Endothelial cell of umbilical vein (primary cell): ENCODE results near the gene CAPNS2. TPM values are rescaled to one million over a fixed set of nuclear protein-coding genes. Genes with fewer than 3 reads are reported as not detected.

Experiments
- BruUV-seq: library from RNA; stranded (reverse); fragments of 400-500 nt; replicated peaks from 2 replicates; lab custom pipeline; 2021; lab: Mats Ljungman, UMichigan
- CTCF ChIA-PET: fragments of 300-600, 350-600 bp; sonication (Branson Sonifier 250); formaldehyde crosslinking; loops from one replicate; lab custom pipeline; 2021; ENCODE audit warnings: antibody characterized with exemption, inconsistent platforms; lab: Charles Lee
- POLR2A ChIA-PET: fragments of 300-600, 350-600 bp; sonication (Branson Sonifier 250); formaldehyde crosslinking; loops from one replicate; lab custom pipeline; 2021; ENCODE audit warnings: antibody characterized with exemption, inconsistent platforms; lab: Charles Lee
- DNase-seq: peaks from one replicate; pipeline ENCODE4 v3.0.0-alpha.2; 2011; ENCODE audit warnings: low read depth, low spot score
- FAIRE-seq: peaks from 2 replicates; lab custom pipeline; 2011; peaks lifted over from hg19 to GRCh38; lab: Jason Lieb, UNC
- H2AFZ ChIP-seq: 2 replicates; pipeline ENCODE4 v1.6.0; 2012; ENCODE audit warnings: low read depth, low read length, control low read depth, inconsistent platforms
- H3K27ac ChIP-seq: 2 replicates; pipeline ENCODE4 v1.5.1; 2011; ENCODE audit warnings: low read depth, mild to moderate bottlenecking, control low read depth, low read length, moderate library complexity; ENCODE audit not compliant: insufficient read depth
- H3K27me3 ChIP-seq, 2 experiments: 2 replicates each; pipeline versions ENCODE4 v1.6.0 to v1.6.1; 2011; ENCODE audit warnings: low read length in 2 of 2, mixed read lengths in 1 of 2; ENCODE audit not compliant: control insufficient read depth in 2 of 2, insufficient read depth in 2 of 2
- H3K36me3 ChIP-seq, 2 experiments: 2 replicates in 1 of 2; 3 replicates in 1 of 2; pipeline ENCODE4 v1.5.1; 2011; ENCODE audit warnings: low read length in 2 of 2, mild to moderate bottlenecking in 1 of 2, moderate library complexity in 1 of 2; ENCODE audit not compliant: control insufficient read depth in 2 of 2, insufficient read depth in 2 of 2; ENCODE audit errors: extremely low read depth in 1 of 2
- H3K4me1 ChIP-seq: 3 replicates; pipeline ENCODE4 v1.5.1; 2011; ENCODE audit warnings: mild to moderate bottlenecking, low read length; ENCODE audit not compliant: control insufficient read depth, insufficient read depth; ENCODE audit errors: extremely low read depth
- H3K4me2 ChIP-seq: 2 replicates; pipeline ENCODE4 v1.6.1; 2011; ENCODE audit warnings: low read length, control low read depth, mixed read lengths; ENCODE audit not compliant: insufficient read depth
- H3K4me3 ChIP-seq, 3 experiments: fragments of 200-600 bp in 1 of 3; sonication (generic), shearing (Covaris generic) in 1 of 3; replicated peaks in 1 of 3; 2 replicates each; pipeline ENCODE4 v1.5.1; 2011 to 2016; ENCODE audit warnings: control low read depth in 3 of 3, low read length in 3 of 3, mild to moderate bottlenecking in 2 of 3, inconsistent platforms in 1 of 3, low read depth in 1 of 3, moderate library complexity in 1 of 3; ENCODE audit not compliant: insufficient read depth in 1 of 3
- H3K79me2 ChIP-seq: 2 replicates; pipeline ENCODE4 v1.6.0; 2012; ENCODE audit warnings: low read length, inconsistent platforms; ENCODE audit not compliant: control insufficient read depth, insufficient read depth
- H3K9ac ChIP-seq: replicated peaks from 2 replicates; pipeline ENCODE3; 2011; ENCODE audit warnings: low read length, control low read depth; ENCODE audit not compliant: insufficient read depth; ENCODE audit errors: extremely low read depth
- H3K9me1 ChIP-seq: replicated peaks from 3 replicates; pipeline ENCODE4 v1.6.0; 2011; ENCODE audit warnings: mild to moderate bottlenecking, low read length; ENCODE audit not compliant: control insufficient read depth, insufficient read depth; ENCODE audit errors: extremely low read depth
- H3K9me3 ChIP-seq: replicated peaks from 2 replicates; pipeline ENCODE4 v1.5.1; 2012; ENCODE audit warnings: low read length, inconsistent platforms; ENCODE audit not compliant: control insufficient read depth, insufficient read depth
- H4K20me1 ChIP-seq: replicated peaks from 2 replicates; pipeline ENCODE3; 2011; ENCODE audit warnings: mild to moderate bottlenecking, low read length; ENCODE audit not compliant: control insufficient read depth, insufficient read depth; ENCODE audit errors: extremely low read depth
- EZH2 ChIP-seq: IDR thresholded peaks from 2 replicates; pipeline ENCODE4 v1.6.1; 2012; ENCODE audit warnings: borderline replicate concordance, low read depth, mild to moderate bottlenecking, moderate library complexity, low read length, inconsistent platforms; ENCODE audit not compliant: severe bottlenecking
- FOS ChIP-seq: IDR thresholded peaks from 2 replicates; pipeline ENCODE4 v1.6.1; 2011; ENCODE audit warnings: mild to moderate bottlenecking, low read length, moderate library complexity, borderline replicate concordance; ENCODE audit not compliant: insufficient read depth
- GATA2 ChIP-seq: IDR thresholded peaks from 2 replicates; pipeline ENCODE4 v1.7.0; 2011; ENCODE audit warnings: low read depth, mild to moderate bottlenecking, moderate library complexity, mixed read lengths, low read length; ENCODE audit not compliant: insufficient read length, insufficient read depth
- JUN ChIP-seq: IDR thresholded peaks from 2 replicates; pipeline ENCODE4 v1.6.1; 2011; ENCODE audit warnings: borderline replicate concordance, low read depth; ENCODE audit not compliant: insufficient read length, insufficient read depth
- MYC ChIP-seq: IDR thresholded peaks from one replicate; pipeline ENCODE4 v1.6.1; 2011; ENCODE audit warnings: mild to moderate bottlenecking, low read depth, low read length
- POLR2A ChIP-seq: IDR thresholded peaks from 2 replicates; pipeline ENCODE4 v1.6.1; 2012; ENCODE audit warnings: low read depth, mild to moderate bottlenecking, control low read depth, low read length
- POLR2AphosphoS5 ChIP-seq: IDR thresholded peaks from 2 replicates; pipeline ENCODE4 v1.6.1; 2012; ENCODE audit warnings: low read depth, mild to moderate bottlenecking, control low read depth, low read length, moderate library complexity; ENCODE audit not compliant: insufficient read depth
- dilution Hi-C: fragments of 300-500 bp; cut with MboI; formaldehyde crosslinking; loops from one replicate; pipeline ENCODE4 v1.15.0; 2019; ENCODE audit warnings: low sequenced_read_pairs; ENCODE audit not compliant: extremely low pct_ligation_motif_present
- intact Hi-C: fragments of 100-400 bp; cut with micrococcal nuclease; formaldehyde crosslinking; loops from one replicate; pipeline ENCODE4 v1.10.0; 2022
- polyA plus RNA-seq, 4 experiments: library from polyadenylated mRNA; depleted of rRNA in 3 of 4; stranded (reverse) in 3 of 4; unstranded in 1 of 4; fragments of >200 nt; gene quantifications; 2 replicates each; pipeline versions ENCODE4 v1.2.1 to v1.2.3, GENCODE V29; 2011 to 2012; ENCODE audit warnings: missing spikeins in 1 of 4
- total RNA-seq: library from RNA; stranded (reverse); gene quantifications from 2 replicates; pipeline ENCODE4 v1.2.3, GENCODE V29; 2021
- TF ChIP-seq, protein P1 (sequence below): IDR thresholded peaks from 2 replicates; pipeline ENCODE4 v1.6.1; 2011; ENCODE audit not compliant: insufficient read depth, insufficient read length
- TF ChIP-seq, protein P2 (sequence below), 2 donors: IDR thresholded peaks; 1 replicate in 1 of 2; 2 replicates in 1 of 2; pipeline ENCODE4 v1.5.1; 2011; ENCODE audit warnings: low read length in 2 of 2, mild to moderate bottlenecking in 2 of 2, moderate library complexity in 2 of 2, control low read depth in 1 of 2, inconsistent platforms in 1 of 2, low read depth in 1 of 2; ENCODE audit not compliant: insufficient read depth in 1 of 2; ENCODE audit errors: extremely low read depth in 1 of 2

The CAPNS2 gene
- total and polyA plus RNA-seq, 2 donors (not counting 3 experiments of a cell fraction or from before 2014, with no cell fraction given): 1.4 to 3.2 TPM

DNA sequence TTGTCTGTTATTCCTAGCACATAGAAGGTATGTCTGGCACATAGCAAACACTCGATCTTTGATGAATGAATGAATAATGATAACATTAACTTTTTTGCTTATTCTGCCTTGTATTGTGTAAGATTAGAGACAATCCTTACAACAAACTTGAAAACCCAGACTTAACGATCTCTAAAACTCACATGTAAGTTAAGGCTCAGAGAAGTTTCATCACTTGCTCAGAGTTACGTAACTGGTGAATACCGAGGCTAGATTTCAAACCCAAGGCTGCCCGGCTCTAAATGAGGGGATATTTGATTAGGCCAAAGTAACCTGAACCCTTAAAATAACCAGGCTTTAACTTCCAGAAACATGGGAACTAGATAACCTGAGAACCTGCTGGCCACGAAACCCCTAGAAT lies 22.3 kb downstream of the CAPNS2 start:
- TF ChIP-seq GATA2 (no peak), EZH2 (no peak), POLR2AphosphoS5 (no peak), POLR2A (no peak), FOS (no peak), JUN (no peak), MYC (no peak)
- TF ChIP-seq, protein P1, sequence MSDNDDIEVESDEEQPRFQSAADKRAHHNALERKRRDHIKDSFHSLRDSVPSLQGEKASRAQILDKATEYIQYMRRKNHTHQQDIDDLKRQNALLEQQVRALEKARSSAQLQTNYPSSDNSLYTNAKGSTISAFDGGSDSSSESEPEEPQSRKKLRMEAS: no peak
- TF ChIP-seq, protein P2, sequence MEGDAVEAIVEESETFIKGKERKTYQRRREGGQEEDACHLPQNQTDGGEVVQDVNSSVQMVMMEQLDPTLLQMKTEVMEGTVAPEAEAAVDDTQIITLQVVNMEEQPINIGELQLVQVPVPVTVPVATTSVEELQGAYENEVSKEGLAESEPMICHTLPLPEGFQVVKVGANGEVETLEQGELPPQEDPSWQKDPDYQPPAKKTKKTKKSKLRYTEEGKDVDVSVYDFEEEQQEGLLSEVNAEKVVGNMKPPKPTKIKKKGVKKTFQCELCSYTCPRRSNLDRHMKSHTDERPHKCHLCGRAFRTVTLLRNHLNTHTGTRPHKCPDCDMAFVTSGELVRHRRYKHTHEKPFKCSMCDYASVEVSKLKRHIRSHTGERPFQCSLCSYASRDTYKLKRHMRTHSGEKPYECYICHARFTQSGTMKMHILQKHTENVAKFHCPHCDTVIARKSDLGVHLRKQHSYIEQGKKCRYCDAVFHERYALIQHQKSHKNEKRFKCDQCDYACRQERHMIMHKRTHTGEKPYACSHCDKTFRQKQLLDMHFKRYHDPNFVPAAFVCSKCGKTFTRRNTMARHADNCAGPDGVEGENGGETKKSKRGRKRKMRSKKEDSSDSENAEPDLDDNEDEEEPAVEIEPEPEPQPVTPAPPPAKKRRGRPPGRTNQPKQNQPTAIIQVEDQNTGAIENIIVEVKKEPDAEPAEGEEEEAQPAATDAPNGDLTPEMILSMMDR (IDR thresholded peaks at IDR 0.05; ENCODE audit: extremely low read depth in 1 of 2, insufficient read depth in 1 of 2, low read depth in 1 of 2, low read length in 2 of 2): no peak
- Histone ChIP-seq H3K27ac (no peak overlapping the region), H3K27me3 (no peaks in the 10 kb centered on the region), H3K36me3 (peaks cover 0 to 5% of the 10 kb centered on the region in 2 experiments), H3K4me2 (no peak overlapping the region), H3K9me1 (no peaks in the 10 kb centered on the region), H3K9ac (no peak overlapping the region), H3K4me1 (no peaks in the 10 kb centered on the region), H3K9me3 (no peaks in the 10 kb centered on the region), H3K79me2 (no peaks in the 10 kb centered on the region), H2AFZ (no peak overlapping the region), H4K20me1 (no peaks in the 10 kb centered on the region), H3K4me3 (no peak overlapping the region)
- DNase-seq (no peak), FAIRE-seq (no peak)
- dilution Hi-C loops (no loop called here), intact Hi-C loops (no loop called here)
- no TSS peak for BruUV-seq
- ChIA-PET CTCF (no interaction called here), POLR2A (no interaction called here)
